ENCODE data around the gene TNFRSF21. TPM values are rescaled to one million over a fixed set of nuclear protein-coding genes. Genes with fewer than 3 reads are reported as not detected.

TNFRSF21 gene
- total and polyA plus RNA-seq, 10 of the 15 experiments (the other 5 are each of a cell fraction or from before 2014, with no cell fraction given): 0.09 to 1.0 (median 0.27) TPM

DNA sequence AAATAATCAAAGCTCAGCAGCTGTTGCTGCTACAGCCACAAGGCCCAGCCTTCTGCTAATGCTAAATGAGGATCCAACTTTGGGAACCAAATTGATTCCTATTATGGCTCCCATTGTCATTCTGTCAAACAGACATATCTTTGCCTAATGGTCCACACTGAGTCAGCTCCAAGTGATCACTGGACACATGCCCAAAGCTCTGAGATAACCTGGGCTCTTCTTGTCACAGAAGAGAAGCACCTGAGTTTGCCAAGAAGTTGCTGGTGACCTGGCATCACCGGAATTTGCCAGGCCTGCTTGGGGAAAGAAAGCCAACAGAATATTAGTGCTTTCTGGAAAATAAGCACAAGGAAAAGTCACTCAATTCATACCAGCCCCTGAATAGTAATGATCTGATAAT lies 5.8 kb downstream of the TNFRSF21 start:
- ATAC-seq (no peak), DNase-seq (ENCODE audit: low read depth, low spot score) (no peak), FAIRE-seq (no peak)
- ChIA-PET RAD21 (ENCODE audit: unreplicated experiment) (no interaction called here), CTCF (no interaction called here), SMC1A (ENCODE audit: uncharacterized antibody, unreplicated experiment) (interaction anchor here (5.7 kb wide), 1 partner anchor 207 kb away, joined by 37 read pairs; no protein-coding TSS in a partner anchor), POLR2A (interaction anchor here (1.2 kb wide), 1 partner anchor 55 kb away, joined by 3 read pairs; no protein-coding TSS in a partner anchor)
- no peak overlapping the region for H3K4me2 ChIP-seq (ENCODE audit: control insufficient read depth, insufficient read depth)
- no peak overlapping the region for H2AFZ ChIP-seq (ENCODE audit: control insufficient read depth, low read depth, low read length)
- H3K27me3 ChIP-seq (replicated peaks in 1 of 2; ENCODE audit: control insufficient read depth in 2 of 2, insufficient read depth in 2 of 2, low read length in 1 of 2): peaks cover 3 to 13% of the 10 kb centered on the region in 2 experiments; a peak in 3 of 4 replicates
- intact Hi-C loops (cut with micrococcal nuclease; ENCODE audit: unreplicated experiment): no loop called here
- H3K36me3 ChIP-seq (ENCODE audit: control insufficient read depth in 2 of 2, insufficient read depth in 2 of 2, low read length in 1 of 2): no peaks in the 10 kb centered on the region
- no peaks in the 10 kb centered on the region for H3K4me1 ChIP-seq (ENCODE audit: control insufficient read depth, insufficient read depth, low read length)
- in situ Hi-C loops (cut with MboI): no loop called here
- H4K20me1 ChIP-seq (ENCODE audit: control insufficient read depth, insufficient read depth): no peaks in the 10 kb centered on the region
- no peak overlapping the region for H3K9ac ChIP-seq (ENCODE audit: control insufficient read depth, insufficient read depth, low read length)
- H3K79me2 ChIP-seq (ENCODE audit: control insufficient read depth, insufficient read depth, low read length): no peaks in the 10 kb centered on the region
- H3K9me3 ChIP-seq (replicated peaks; ENCODE audit: control insufficient read depth, insufficient read depth, low read length): no peaks in the 10 kb centered on the region
- H3K27ac ChIP-seq (ENCODE audit: control insufficient read depth, insufficient read depth): no peak overlapping the region
- H3K4me3 ChIP-seq: no peak overlapping the region
- 6% methylated on average over 1 of the region's 1 CpG for WGBS (ENCODE audit: insufficient coverage, insufficient replicate concordance, low lambda C conversion rate, missing lambda C conversion rate)
- no TSS peak for BruUV-seq (replicated peaks)
- TF ChIP-seq DPF2 (IDR thresholded peaks at IDR 0.05) (no peak), MEF2A (IDR thresholded peaks at IDR 0.05; ENCODE audit: insufficient read depth, low read depth, low read length) (no peak), EP300 (IDR thresholded peaks at IDR 0.05; ENCODE audit: borderline replicate concordance in 1 of 2, control insufficient read depth in 1 of 2, low read depth in 2 of 2, low read length in 2 of 2) (no peak), IKZF1 (conservative IDR thresholded peaks at IDR 0.05) (no peak), SPI1 (IDR thresholded peaks at IDR 0.05; ENCODE audit: borderline replicate concordance, insufficient read depth, low read depth, low read length) (no peak), MAX (IDR thresholded peaks at IDR 0.05; ENCODE audit: low read depth, low read length) (no peak), ZSCAN29 (IDR thresholded peaks at IDR 0.05) (no peak), GABPA (IDR thresholded peaks at IDR 0.05; ENCODE audit: low read depth) (no peak)
- TF ChIP-seq, protein P1, sequence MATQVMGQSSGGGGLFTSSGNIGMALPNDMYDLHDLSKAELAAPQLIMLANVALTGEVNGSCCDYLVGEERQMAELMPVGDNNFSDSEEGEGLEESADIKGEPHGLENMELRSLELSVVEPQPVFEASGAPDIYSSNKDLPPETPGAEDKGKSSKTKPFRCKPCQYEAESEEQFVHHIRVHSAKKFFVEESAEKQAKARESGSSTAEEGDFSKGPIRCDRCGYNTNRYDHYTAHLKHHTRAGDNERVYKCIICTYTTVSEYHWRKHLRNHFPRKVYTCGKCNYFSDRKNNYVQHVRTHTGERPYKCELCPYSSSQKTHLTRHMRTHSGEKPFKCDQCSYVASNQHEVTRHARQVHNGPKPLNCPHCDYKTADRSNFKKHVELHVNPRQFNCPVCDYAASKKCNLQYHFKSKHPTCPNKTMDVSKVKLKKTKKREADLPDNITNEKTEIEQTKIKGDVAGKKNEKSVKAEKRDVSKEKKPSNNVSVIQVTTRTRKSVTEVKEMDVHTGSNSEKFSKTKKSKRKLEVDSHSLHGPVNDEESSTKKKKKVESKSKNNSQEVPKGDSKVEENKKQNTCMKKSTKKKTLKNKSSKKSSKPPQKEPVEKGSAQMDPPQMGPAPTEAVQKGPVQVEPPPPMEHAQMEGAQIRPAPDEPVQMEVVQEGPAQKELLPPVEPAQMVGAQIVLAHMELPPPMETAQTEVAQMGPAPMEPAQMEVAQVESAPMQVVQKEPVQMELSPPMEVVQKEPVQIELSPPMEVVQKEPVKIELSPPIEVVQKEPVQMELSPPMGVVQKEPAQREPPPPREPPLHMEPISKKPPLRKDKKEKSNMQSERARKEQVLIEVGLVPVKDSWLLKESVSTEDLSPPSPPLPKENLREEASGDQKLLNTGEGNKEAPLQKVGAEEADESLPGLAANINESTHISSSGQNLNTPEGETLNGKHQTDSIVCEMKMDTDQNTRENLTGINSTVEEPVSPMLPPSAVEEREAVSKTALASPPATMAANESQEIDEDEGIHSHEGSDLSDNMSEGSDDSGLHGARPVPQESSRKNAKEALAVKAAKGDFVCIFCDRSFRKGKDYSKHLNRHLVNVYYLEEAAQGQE (IDR thresholded peaks at IDR 0.05; ENCODE audit: low read depth, low read length): no peak
- TF ChIP-seq, protein P2, sequence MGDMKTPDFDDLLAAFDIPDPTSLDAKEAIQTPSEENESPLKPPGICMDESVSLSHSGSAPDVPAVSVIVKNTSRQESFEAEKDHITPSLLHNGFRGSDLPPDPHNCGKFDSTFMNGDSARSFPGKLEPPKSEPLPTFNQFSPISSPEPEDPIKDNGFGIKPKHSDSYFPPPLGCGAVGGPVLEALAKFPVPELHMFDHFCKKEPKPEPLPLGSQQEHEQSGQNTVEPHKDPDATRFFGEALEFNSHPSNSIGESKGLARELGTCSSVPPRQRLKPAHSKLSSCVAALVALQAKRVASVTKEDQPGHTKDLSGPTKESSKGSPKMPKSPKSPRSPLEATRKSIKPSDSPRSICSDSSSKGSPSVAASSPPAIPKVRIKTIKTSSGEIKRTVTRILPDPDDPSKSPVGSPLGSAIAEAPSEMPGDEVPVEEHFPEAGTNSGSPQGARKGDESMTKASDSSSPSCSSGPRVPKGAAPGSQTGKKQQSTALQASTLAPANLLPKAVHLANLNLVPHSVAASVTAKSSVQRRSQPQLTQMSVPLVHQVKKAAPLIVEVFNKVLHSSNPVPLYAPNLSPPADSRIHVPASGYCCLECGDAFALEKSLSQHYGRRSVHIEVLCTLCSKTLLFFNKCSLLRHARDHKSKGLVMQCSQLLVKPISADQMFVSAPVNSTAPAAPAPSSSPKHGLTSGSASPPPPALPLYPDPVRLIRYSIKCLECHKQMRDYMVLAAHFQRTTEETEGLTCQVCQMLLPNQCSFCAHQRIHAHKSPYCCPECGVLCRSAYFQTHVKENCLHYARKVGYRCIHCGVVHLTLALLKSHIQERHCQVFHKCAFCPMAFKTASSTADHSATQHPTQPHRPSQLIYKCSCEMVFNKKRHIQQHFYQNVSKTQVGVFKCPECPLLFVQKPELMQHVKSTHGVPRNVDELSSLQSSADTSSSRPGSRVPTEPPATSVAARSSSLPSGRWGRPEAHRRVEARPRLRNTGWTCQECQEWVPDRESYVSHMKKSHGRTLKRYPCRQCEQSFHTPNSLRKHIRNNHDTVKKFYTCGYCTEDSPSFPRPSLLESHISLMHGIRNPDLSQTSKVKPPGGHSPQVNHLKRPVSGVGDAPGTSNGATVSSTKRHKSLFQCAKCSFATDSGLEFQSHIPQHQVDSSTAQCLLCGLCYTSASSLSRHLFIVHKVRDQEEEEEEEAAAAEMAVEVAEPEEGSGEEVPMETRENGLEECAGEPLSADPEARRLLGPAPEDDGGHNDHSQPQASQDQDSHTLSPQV (IDR thresholded peaks at IDR 0.05): no peak
- TF ChIP-seq, protein P3, sequence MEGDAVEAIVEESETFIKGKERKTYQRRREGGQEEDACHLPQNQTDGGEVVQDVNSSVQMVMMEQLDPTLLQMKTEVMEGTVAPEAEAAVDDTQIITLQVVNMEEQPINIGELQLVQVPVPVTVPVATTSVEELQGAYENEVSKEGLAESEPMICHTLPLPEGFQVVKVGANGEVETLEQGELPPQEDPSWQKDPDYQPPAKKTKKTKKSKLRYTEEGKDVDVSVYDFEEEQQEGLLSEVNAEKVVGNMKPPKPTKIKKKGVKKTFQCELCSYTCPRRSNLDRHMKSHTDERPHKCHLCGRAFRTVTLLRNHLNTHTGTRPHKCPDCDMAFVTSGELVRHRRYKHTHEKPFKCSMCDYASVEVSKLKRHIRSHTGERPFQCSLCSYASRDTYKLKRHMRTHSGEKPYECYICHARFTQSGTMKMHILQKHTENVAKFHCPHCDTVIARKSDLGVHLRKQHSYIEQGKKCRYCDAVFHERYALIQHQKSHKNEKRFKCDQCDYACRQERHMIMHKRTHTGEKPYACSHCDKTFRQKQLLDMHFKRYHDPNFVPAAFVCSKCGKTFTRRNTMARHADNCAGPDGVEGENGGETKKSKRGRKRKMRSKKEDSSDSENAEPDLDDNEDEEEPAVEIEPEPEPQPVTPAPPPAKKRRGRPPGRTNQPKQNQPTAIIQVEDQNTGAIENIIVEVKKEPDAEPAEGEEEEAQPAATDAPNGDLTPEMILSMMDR (IDR thresholded peaks at IDR 0.05 in 2 of 3, conservative IDR thresholded peaks at IDR 0.05 in 1 of 3; ENCODE audit: control insufficient read depth in 2 of 3, extremely low read depth in 1 of 3, insufficient read depth in 1 of 3, low read depth in 3 of 3, low read length in 3 of 3): no peak
